HepG2 (cell line): ENCODE data around the gene ZNF764. TPM values are rescaled to one million over a fixed set of nuclear protein-coding genes. Genes with fewer than 3 reads are reported as not detected.

Experiments
- ATF7-NPFF ChIP-seq: sonication (generic); formaldehyde crosslinking; IDR thresholded peaks from 2 replicates; pipeline ENCODE4 v1.8.1; 2023; ENCODE audit warnings: mild to moderate bottlenecking, low read depth, missing genetic modification reagents, moderate library complexity
- CHCHD3 ChIP-seq: sonication (generic); formaldehyde crosslinking; IDR thresholded peaks from 2 replicates; pipeline ENCODE4 v1.8.0; 2022; ENCODE audit warnings: mild to moderate bottlenecking, missing genetic modification reagents, moderate library complexity
- IKZF1 ChIP-seq: fragments of 450-650 bp; IDR thresholded peaks from 2 replicates; pipeline ENCODE4 v1.7.1; 2016
- KLF11 ChIP-seq: IDR thresholded peaks from 2 replicates; pipeline ENCODE4 v1.6.1; 2016; ENCODE audit warnings: missing compliant biosample characterization
- NONO ChIP-seq, 2 experiments: fragments of 450-650 bp in 1 of 2; sonication (generic) in 1 of 2; formaldehyde crosslinking in 1 of 2; IDR thresholded peaks in 1 of 2; conservative IDR thresholded peaks in 1 of 2; 2 replicates each; pipeline versions ENCODE4 v1.6.1 to v1.8.0; 2017 to 2022; ENCODE audit warnings: mild to moderate bottlenecking in 1 of 2, missing genetic modification reagents in 1 of 2, moderate library complexity in 1 of 2
- PCBP2 ChIP-seq: fragments of 200-400 bp; formaldehyde crosslinking; optimal IDR thresholded peaks from 2 replicates; pipeline ENCODE3; 2018; ENCODE audit warnings: low read length, low read depth; ENCODE audit not compliant: poor library complexity, severe bottlenecking
- RXRA ChIP-seq: sonication (generic); formaldehyde crosslinking; IDR thresholded peaks from 2 replicates; pipeline ENCODE4 v1.5.1; 2020; ENCODE audit warnings: missing genetic modification reagents
- RXRB ChIP-seq: IDR thresholded peaks from 2 replicates; pipeline ENCODE4 v1.6.1; 2016; ENCODE audit warnings: borderline replicate concordance, missing genetic modification reagents, missing compliant biosample characterization
- SAFB2 ChIP-seq: sonication (generic); formaldehyde crosslinking; IDR thresholded peaks from 2 replicates; pipeline ENCODE4 v1.5.1; 2020; ENCODE audit warnings: missing genetic modification reagents, low read depth, mild to moderate bottlenecking, borderline replicate concordance
- SAP130 ChIP-seq: IDR thresholded peaks from 2 replicates; pipeline ENCODE4 v1.6.1; 2016; ENCODE audit warnings: low read depth
- SIX4 ChIP-seq: sonication (generic); formaldehyde crosslinking; IDR thresholded peaks from 2 replicates; pipeline ENCODE4 v1.4.0; 2020; ENCODE audit warnings: missing genetic modification reagents
- SP5 ChIP-seq: IDR thresholded peaks from 2 replicates; pipeline ENCODE4 v1.6.1; 2016; ENCODE audit warnings: low read depth, borderline replicate concordance
- SRF ChIP-seq: IDR thresholded peaks from 2 replicates; pipeline ENCODE4 v1.6.1; 2011; ENCODE audit warnings: mild to moderate bottlenecking, low read depth, low read length, moderate library complexity
- ZBTB1 ChIP-seq: sonication (generic); formaldehyde crosslinking; IDR thresholded peaks from 2 replicates; pipeline ENCODE4 v1.4.0; 2020; ENCODE audit warnings: missing genetic modification reagents, borderline replicate concordance
- ZBTB38 ChIP-seq: sonication (generic); formaldehyde crosslinking; IDR thresholded peaks from 2 replicates; pipeline ENCODE4 v1.5.1; 2020; ENCODE audit warnings: mild to moderate bottlenecking, missing genetic modification reagents
- ZNF589 ChIP-seq: sonication (generic); formaldehyde crosslinking; conservative IDR thresholded peaks from 2 replicates; pipeline ENCODE4 v1.8.0; 2022; ENCODE audit warnings: mild to moderate bottlenecking, moderate library complexity, missing genetic modification reagents
- ZNF639 ChIP-seq: conservative IDR thresholded peaks from 2 replicates; pipeline ENCODE4 v1.6.1; 2018; ENCODE audit warnings: missing genetic modification reagents
- ZNF770 ChIP-seq: sonication (generic); formaldehyde crosslinking; IDR thresholded peaks from 2 replicates; pipeline ENCODE4 v1.5.0; 2020; ENCODE audit warnings: mild to moderate bottlenecking, missing genetic modification reagents
- ZSCAN5A ChIP-seq: sonication (generic); formaldehyde crosslinking; IDR thresholded peaks from 2 replicates; pipeline ENCODE4 v1.8.0; 2022; ENCODE audit warnings: mild to moderate bottlenecking, missing genetic modification reagents, borderline replicate concordance
- polyA plus RNA-seq, 8 experiments: library from polyadenylated mRNA; depleted of rRNA in 3 of 8; stranded (reverse) in 7 of 8; unstranded in 1 of 8; fragments of >200 nt; fragmentation: Illumina TruSeq in 4 of 8; extraction: Trizol in 4 of 8; gene quantifications; 2 replicates each; pipeline versions ENCODE4 v1.2.1 to v1.2.3, GENCODE V29; 2011 to 2016; ENCODE audit warnings: low read depth in 4 of 8, missing spikeins in 1 of 8, mixed read lengths in 1 of 8; ENCODE audit not compliant: insufficient read depth in 1 of 8
- total RNA-seq, 5 experiments: library from RNA; depleted of rRNA; stranded (reverse); fragments of >200 nt; fragmentation: Illumina TruSeq; extraction: Trizol; gene quantifications; 2 replicates each; pipeline ENCODE4 v1.2.3, GENCODE V29; 2016; ENCODE audit warnings: low read depth in 1 of 5
- TF ChIP-seq, protein P1 (sequence below): sonication (generic); formaldehyde crosslinking; IDR thresholded peaks from 2 replicates; pipeline ENCODE4 v1.4.0; 2020; ENCODE audit warnings: missing genetic modification reagents

The ZNF764 gene
- total and polyA plus RNA-seq, 2 of the 13 experiments (the other 11 are each of a cell fraction or from before 2014, with no cell fraction given), result 4.1 to 9.1 TPM

DNA sequence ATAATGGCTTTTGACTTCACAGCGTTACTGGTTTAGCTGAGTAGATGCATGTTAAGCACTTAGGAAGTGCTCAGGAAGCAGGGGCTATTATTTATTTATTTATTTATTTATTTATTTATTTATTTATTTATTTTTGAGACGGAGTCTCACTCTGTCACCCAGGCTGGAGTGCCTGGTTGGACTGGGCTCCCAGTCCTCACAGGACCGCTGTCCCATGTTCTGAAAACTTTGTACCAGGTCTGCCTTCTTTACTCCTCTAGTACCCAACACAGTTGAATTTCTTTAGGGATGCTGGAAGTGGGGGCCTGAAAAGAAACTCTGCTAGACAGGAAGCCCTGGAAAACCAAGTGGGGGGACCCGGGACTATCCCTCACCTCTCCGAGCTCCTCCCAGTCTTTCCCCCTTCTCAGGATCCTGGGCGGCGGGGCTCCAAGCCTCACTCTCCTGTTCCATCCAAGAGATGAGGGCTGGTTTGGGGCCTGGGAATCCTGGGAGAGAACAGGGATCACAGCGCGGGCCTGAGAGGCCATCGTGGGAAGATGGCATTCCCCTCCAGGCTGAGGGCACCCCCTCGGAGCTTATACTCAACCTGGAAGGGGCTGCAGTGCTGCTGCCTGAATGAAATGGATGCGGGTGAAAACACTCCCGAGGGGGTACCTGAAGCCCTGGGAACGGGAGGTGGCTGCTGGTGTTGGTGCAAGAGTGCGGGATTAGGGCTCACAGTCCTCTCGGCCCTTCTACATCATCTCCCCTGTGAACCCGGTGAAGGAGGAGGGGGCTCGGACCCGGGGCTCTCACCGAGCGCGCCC, 12.7 kb upstream of the ZNF764 start (continued):
- TF ChIP-seq ZNF589 (no peak; the same call in 1 of the 2 replicates), SAFB2 (CRISPR knock-in tag) (no peak), ZBTB1 (CRISPR knock-in tag) (no peak), ZBTB38 (no peak), ZNF639 (CRISPR knock-in tag) (no peak; the same call in 1 of the 2 replicates), PCBP2 (no peak), SAP130 (no peak), NONO (IDR thresholded peaks at IDR 0.05) (no peak), NONO (CRISPR knock-in tag; conservative IDR thresholded peaks at IDR 0.05) (no peak), SRF (no peak), KLF11 (CRISPR knock-in tag) (no peak), ZSCAN5A (no peak), SP5 (CRISPR knock-in tag) (0 out of 2 replicates have a peak, but pooled peaks have one; percentile 3), RXRA (CRISPR knock-in tag) (0 out of 2 replicates have a peak, but pooled peaks have one; percentile 22), RXRB (CRISPR knock-in tag) (no peak), CHCHD3 (no peak), ZNF770 (CRISPR knock-in tag) (no peak), IKZF1 (no peak), SIX4 (no peak), ATF7-NPFF (CRISPR knock-in tag) (0 out of 2 replicates have a peak, but pooled peaks have one; percentile 71)
- TF ChIP-seq, protein P1, sequence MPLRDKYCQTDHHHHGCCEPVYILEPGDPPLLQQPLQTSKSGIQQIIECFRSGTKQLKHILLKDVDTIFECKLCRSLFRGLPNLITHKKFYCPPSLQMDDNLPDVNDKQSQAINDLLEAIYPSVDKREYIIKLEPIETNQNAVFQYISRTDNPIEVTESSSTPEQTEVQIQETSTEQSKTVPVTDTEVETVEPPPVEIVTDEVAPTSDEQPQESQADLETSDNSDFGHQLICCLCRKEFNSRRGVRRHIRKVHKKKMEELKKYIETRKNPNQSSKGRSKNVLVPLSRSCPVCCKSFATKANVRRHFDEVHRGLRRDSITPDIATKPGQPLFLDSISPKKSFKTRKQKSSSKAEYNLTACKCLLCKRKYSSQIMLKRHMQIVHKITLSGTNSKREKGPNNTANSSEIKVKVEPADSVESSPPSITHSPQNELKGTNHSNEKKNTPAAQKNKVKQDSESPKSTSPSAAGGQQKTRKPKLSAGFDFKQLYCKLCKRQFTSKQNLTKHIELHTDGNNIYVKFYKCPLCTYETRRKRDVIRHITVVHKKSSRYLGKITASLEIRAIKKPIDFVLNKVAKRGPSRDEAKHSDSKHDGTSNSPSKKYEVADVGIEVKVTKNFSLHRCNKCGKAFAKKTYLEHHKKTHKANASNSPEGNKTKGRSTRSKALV (CRISPR knock-in tag), result no peak
